ENCODE data around the gene RBM47. TPM values are rescaled to one million over a fixed set of nuclear protein-coding genes. Genes with fewer than 3 reads are reported as not detected.
"Not testable (repeated sequence)": the region's sequence is repeated elsewhere in the genome, so short reads cannot be mapped to it uniquely, and the experiment has no call there.

Gene RBM47
- polyA plus RNA-seq, 6 donors from 2014 or later: 1.3 to 1.9 (median 1.4) TPM; not detected in 1

DNA sequence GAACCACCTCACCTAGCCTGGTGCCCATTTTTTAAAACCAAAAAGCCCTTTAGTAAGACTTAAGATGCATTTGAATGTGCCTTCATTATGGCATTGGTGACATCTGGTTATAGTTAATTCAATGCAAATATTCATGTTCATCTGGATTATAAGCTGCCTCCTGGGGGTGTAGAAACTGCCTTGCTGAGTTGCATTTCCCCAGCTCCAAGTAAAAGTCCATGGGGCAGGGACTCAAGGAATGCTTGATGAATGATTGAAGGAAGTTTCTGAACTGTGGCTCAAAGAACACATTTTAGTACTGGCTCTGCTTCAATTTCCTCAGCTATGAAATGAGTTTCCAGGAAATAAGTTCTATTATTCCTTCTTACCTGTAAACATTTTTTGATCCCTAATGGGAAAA, 18.5 kb upstream of the RBM47 start:
- Mint-ChIP-seq H3K4me1 (no peaks in the 10 kb centered on the region), H3K27ac (peak overlapping the region in 1 of 6 donors; percentile 84), H3K27me3 (peaks cover 0 to 14% (median 0%) of the 10 kb centered on the region in 3 donors), H3K9me3 (peaks cover 0 to 2% (median 0%) of the 10 kb centered on the region in 7 donors), H3K4me3 (no peak overlapping the region), H3K36me3 (no peaks in the 10 kb centered on the region)
- ATAC-seq (ENCODE audit: low read depth in 2 of 2) (no peak), DNase-seq (no peak)

- H3K4me3 Mint-ChIP-seq: no peak overlapping the region
- peaks cover 0 to 2% (median 0%) of the 10 kb centered on the region in 7 donors for H3K9me3 Mint-ChIP-seq
- H3K36me3 Mint-ChIP-seq: no peaks in the 10 kb centered on the region
- H3K27me3 Mint-ChIP-seq: peaks cover 0 to 13% (median 0%) of the 10 kb centered on the region in 3 donors
- DNase-seq: no peak
- no peak for ATAC-seq (ENCODE audit: low read depth in 2 of 2)
- no peaks in the 10 kb centered on the region for H3K4me1 Mint-ChIP-seq
- no peak overlapping the region for H3K27ac Mint-ChIP-seq
These were observed 15.9 kb upstream of the RBM47 start for GRCh38 chr4:40645586-40645985.

GRCh38 chr4:40632080-40632479, 2.4 kb upstream of the RBM47 start:
- H3K9me3 Mint-ChIP-seq: no peaks in the 10 kb centered on the region

DNA sequence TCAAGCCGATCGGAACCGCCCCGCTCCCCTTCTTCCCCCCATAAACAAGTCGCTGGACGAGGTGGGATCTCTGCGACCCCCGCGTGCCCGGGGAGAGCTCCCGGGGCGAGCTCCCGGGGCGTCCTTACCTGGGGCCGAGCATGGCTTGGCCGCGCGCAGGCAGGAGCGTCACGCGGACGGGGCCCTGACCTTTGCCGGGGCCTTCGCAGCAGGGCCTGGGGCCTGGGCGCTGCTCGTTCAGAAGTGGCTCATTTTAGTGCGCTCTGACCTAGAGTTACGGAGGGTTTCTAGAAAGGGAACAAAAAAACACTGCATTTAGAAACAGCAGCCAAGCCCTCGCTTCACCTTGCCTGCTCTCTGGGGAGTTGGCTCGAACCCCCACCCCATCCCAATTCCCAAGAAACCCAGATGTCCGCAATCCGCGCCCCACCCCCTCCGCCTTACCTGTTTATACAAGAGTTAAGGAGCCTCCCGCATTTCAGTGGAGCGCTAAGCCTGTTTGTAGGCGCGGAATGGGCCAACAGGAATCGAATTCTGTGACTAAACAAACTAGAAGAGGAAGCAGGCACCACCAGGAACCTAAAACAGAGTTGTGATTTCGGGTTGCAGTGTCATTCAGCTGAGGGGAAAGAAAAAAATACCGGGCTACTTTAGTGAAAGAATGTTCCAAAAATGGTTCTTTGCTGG, 814 bp upstream of the RBM47 start:
- Mint-ChIP-seq H3K4me1 (peaks cover 16 to 20% (median 19%) of the 10 kb centered on the region in 3 donors), H3K27ac (peak overlapping the region; percentile 2 to 91 (median 40)), H3K9me3 (no peaks in the 10 kb centered on the region), H3K36me3 (peaks cover 0 to 7% of the 10 kb centered on the region in 2 donors), H3K27me3 (peaks cover 10 to 17% (median 14%) of the 10 kb centered on the region in 3 donors), H3K4me3 (peak overlapping the region; percentile 72 to 98 (median 94))
- DNase-seq (peak; percentile 32), ATAC-seq (ENCODE audit: low read depth in 2 of 2) (peak; percentile 72 to 74)

More at GRCh38 chr4:40632080-40632479, 2.4 kb upstream of the RBM47 start:
- peaks cover 5 to 9% (median 8%) of the 10 kb centered on the region in 3 donors for H3K27me3 Mint-ChIP-seq
- peak overlapping the region in 1 of 8 donors; percentile 15 for H3K4me3 Mint-ChIP-seq
- DNase-seq (no peak), ATAC-seq (ENCODE audit: low read depth in 2 of 2) (no peak)
- no peak overlapping the region for H3K27ac Mint-ChIP-seq
- no peaks in the 10 kb centered on the region for H3K36me3 Mint-ChIP-seq
- peaks cover 16 to 20% (median 19%) of the 10 kb centered on the region in 3 donors for H3K4me1 Mint-ChIP-seq

- peak overlapping the region in 3 of 6 donors; percentile 7 to 26 (median 12) for H3K27ac Mint-ChIP-seq
- no peaks in the 10 kb centered on the region for H3K9me3 Mint-ChIP-seq
- peak overlapping the region; percentile 72 to 98 (median 94) for H3K4me3 Mint-ChIP-seq
- peaks cover 0 to 7% of the 10 kb centered on the region in 2 donors for H3K36me3 Mint-ChIP-seq
- peaks cover 16 to 20% (median 19%) of the 10 kb centered on the region in 3 donors for H3K4me1 Mint-ChIP-seq
- DNase-seq (no peak), ATAC-seq (ENCODE audit: low read depth in 2 of 2) (no peak)
- peaks cover 10 to 17% (median 14%) of the 10 kb centered on the region in 3 donors for H3K27me3 Mint-ChIP-seq
These were observed 776 bp downstream of the RBM47 start for GRCh38 chr4:40628888-40629287.

DNA sequence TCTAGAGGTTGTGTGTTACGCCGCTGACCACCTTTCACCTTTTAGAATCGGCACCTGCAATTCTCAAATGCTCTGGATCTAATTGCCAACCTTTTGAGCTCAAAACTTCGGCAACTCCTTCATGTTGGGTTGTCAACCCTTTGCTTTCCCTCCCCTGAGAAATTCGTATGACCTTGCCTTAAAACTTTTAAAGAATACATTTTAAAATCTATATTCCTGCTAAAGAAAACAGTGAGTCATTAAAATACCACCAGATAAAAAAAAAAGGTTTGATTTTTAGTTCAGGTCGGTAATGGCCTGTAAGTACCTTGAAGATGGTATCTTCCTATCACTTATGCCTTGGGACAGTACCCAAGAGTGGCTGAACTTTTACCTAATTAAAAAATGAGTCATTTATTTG, 1.3 kb downstream of the RBM47 start:
- DNase-seq; H3K36me3 Mint-ChIP-seq; ATAC-seq (ENCODE audit: low read depth in 2 of 2); H3K9me3 Mint-ChIP-seq; H3K27ac Mint-ChIP-seq: not testable (repeated sequence)
- Mint-ChIP-seq H3K4me3 (peak overlapping the region in 3 of 8 donors; percentile 16 to 96 (median 29)), H3K27me3 (peaks cover 10 to 17% (median 14%) of the 10 kb centered on the region in 3 donors), H3K4me1 (peaks cover 16 to 20% (median 19%) of the 10 kb centered on the region in 3 donors)

- H3K27ac Mint-ChIP-seq: no peak overlapping the region
- peaks cover 0 to 7% of the 10 kb centered on the region in 2 donors for H3K36me3 Mint-ChIP-seq
- H3K4me1 Mint-ChIP-seq: peaks cover 16 to 24% (median 19%) of the 10 kb centered on the region in 3 donors
- no peaks in the 10 kb centered on the region for H3K9me3 Mint-ChIP-seq
- no peak overlapping the region for H3K4me3 Mint-ChIP-seq
- ATAC-seq (ENCODE audit: low read depth in 2 of 2) (no peak), DNase-seq (no peak)
- peaks cover 10 to 17% (median 14%) of the 10 kb centered on the region in 3 donors for H3K27me3 Mint-ChIP-seq
These were observed 2.1 kb downstream of the RBM47 start for GRCh38 chr4:40627540-40627939.

DNA sequence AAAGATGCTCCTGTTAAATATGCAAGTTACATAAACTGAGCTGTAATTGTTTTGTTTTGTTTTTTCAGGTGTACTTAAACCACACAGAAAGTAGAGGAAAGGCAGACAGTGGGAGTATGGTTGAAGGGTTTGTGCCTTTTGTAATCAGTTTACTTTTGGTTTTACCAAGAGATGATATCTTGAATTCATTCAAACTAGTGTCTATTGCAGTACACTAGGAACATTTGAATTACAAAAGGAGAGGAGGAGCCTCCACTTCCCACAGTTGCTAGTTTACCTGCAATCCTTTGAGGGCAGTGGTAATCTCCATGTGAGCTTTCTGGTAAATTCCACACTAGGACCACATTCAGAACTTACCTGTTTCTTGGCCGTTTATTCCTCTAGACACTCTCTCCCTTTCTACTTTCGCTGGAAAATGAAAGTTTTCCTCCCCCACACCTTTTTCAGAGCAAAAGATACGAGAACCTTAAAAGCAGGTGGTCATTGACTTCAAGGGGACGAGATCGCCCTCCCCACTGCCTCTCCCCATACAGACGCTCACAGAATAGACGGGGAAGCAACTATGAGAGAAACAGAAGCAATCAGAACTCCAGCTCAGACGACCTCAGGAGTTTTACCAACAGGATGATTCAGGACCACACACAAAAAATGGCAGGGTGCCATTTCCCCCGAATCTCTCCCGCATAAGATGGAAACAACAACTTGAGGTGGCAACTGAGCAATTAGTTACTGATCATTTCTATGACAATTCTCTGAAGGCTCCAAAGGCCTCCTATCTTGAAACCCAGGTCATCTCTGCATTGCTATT, 3.3 kb downstream of the RBM47 start:
- H3K27me3 Mint-ChIP-seq: peaks cover 14 to 17% (median 15%) of the 10 kb centered on the region in 3 donors
- DNase-seq (no peak), ATAC-seq (ENCODE audit: low read depth in 2 of 2) (no peak)
- H3K4me1 Mint-ChIP-seq: peaks cover 22 to 35% (median 27%) of the 10 kb centered on the region in 3 donors
- H3K9me3 Mint-ChIP-seq: peaks cover 0 to 5% (median 0%) of the 10 kb centered on the region in 7 donors
- peaks cover 7 to 13% of the 10 kb centered on the region in 2 donors for H3K36me3 Mint-ChIP-seq
- no peak overlapping the region for H3K27ac Mint-ChIP-seq
- H3K4me3 Mint-ChIP-seq: peak overlapping the region in 2 of 8 donors; percentile 31 to 46

GRCh38 chr4:40623707-40624106, 6.0 kb downstream of the RBM47 start:
- DNase-seq (no peak), ATAC-seq (ENCODE audit: low read depth in 2 of 2) (no peak)
- peaks cover 9 to 14% (median 13%) of the 10 kb centered on the region in 3 donors for H3K27me3 Mint-ChIP-seq
- H3K4me1 Mint-ChIP-seq: peaks cover 10 to 22% (median 14%) of the 10 kb centered on the region in 3 donors
- H3K27ac Mint-ChIP-seq: no peak overlapping the region
- peaks cover 0 to 5% (median 0%) of the 10 kb centered on the region in 7 donors for H3K9me3 Mint-ChIP-seq
- peaks cover 7 to 13% of the 10 kb centered on the region in 2 donors for H3K36me3 Mint-ChIP-seq
- no peak overlapping the region for H3K4me3 Mint-ChIP-seq

DNA sequence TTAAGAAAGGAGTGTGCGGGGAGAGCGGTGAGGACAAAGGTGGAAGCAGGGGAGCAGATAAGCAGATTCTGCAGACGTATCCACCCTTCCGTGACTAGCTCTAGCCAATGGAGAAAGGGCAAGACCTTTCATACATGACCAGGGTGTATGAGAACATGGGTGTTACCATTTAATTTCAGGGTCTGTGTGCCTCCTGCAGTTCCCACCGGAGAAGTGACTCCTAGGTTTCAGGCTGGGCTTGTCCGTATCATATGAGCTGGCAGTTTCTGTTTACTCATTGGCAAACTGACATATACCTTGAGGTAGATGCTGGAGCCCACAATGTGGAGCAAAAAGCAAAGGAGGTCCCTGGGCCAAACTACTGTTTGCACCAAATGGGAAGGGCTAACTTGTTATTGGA, 6.8 kb downstream of the RBM47 start:
- Mint-ChIP-seq H3K27ac (no peak overlapping the region), H3K4me1 (peaks cover 10 to 21% (median 14%) of the 10 kb centered on the region in 3 donors), H3K9me3 (peaks cover 0 to 5% (median 0%) of the 10 kb centered on the region in 7 donors), H3K36me3 (peaks cover 7 to 13% of the 10 kb centered on the region in 2 donors), H3K27me3 (peaks cover 8 to 9% (median 9%) of the 10 kb centered on the region in 3 donors), H3K4me3 (no peak overlapping the region)
- DNase-seq (no peak), ATAC-seq (ENCODE audit: low read depth in 2 of 2) (no peak)

DNA sequence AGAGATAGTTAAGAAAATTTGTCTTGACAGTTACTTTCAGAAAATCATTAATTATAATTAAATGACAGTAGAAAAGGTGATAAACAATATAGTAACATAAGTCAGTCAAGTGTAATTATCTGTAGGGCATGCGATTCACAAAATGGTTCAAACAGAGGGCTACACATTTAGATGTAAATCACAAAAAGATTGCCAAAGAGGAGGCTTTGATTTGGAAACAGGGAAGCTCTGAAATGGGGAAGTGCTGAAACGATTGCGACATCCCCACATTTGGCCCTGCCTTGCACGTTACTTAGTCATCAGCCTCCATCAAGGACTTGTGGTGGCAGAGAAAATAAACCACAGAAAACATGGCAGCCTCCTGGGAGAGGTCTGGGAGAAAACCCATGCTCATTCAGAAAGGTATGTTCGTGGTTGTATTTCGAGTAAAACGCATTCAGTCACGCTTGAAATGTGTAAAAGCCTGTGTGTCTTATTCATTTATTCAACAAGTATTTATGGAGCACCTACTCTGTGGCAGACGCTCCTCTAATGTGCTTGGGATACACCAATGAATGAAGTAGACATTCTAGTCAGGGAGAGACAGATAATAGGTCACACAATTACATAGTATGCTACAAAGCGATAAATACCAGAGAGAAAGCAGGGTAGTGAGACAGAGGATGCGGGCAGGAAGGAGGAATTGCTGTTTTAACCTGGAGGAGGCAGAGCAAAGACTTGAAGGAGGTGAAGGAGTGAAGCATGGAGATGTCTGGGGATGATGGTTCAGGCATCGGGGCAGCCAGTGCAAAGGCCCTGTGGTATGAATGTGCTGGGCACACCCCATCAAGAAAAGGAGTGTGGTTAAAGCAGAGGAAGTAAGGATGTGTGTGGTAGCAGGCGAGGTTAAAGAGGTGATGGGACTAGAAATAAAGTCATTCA, 7.8 kb downstream of the RBM47 start:
- Mint-ChIP-seq H3K27me3 (peaks cover 6 to 8% (median 7%) of the 10 kb centered on the region in 3 donors), H3K36me3 (peaks cover 7 to 12% of the 10 kb centered on the region in 2 donors), H3K27ac (peak overlapping the region in 5 of 6 donors; percentile 10 to 59 (median 45)), H3K4me3 (peak overlapping the region in 5 of 8 donors; percentile 23 to 59 (median 33)), H3K9me3 (peaks cover 0 to 5% (median 0%) of the 10 kb centered on the region in 7 donors), H3K4me1 (peaks cover 10 to 21% (median 14%) of the 10 kb centered on the region in 3 donors)
- DNase-seq: peak; percentile 24
- peak; percentile 86 to 95 for ATAC-seq (ENCODE audit: low read depth in 2 of 2)

- H3K36me3 Mint-ChIP-seq: peaks cover 6 to 7% of the 10 kb centered on the region in 2 donors
- ATAC-seq (ENCODE audit: low read depth in 2 of 2): no peak
These were observed 8.5 kb downstream of the RBM47 start for GRCh38 chr4:40621229-40621591.

More at GRCh38 chr4:40621229-40621591, 8.5 kb downstream of the RBM47 start:
- peaks cover 10 to 21% (median 14%) of the 10 kb centered on the region in 3 donors for H3K4me1 Mint-ChIP-seq
- H3K9me3 Mint-ChIP-seq: peaks cover 0 to 5% (median 0%) of the 10 kb centered on the region in 7 donors
- peaks cover under 1 to 5% (median 2%) of the 10 kb centered on the region in 3 donors for H3K27me3 Mint-ChIP-seq
- peak overlapping the region in 3 of 6 donors; percentile 10 to 59 (median 43) for H3K27ac Mint-ChIP-seq
- no peak for DNase-seq
- H3K4me3 Mint-ChIP-seq: peak overlapping the region in 3 of 8 donors; percentile 25 to 59 (median 37)

All from naive B cell (primary cell).